Muscle of back (tissue), 11 donors: Measurements from ENCODE around the gene CHCHD6. TPM values are rescaled to one million over a fixed set of nuclear protein-coding genes. Genes with fewer than 3 reads are reported as not detected.

Experiments
- DNase-seq, 3 donors: peaks; one replicate each; pipeline versions ENCODE4 v3.0.0 to v3.0.0-alpha.2; 2013
- polyA plus RNA-seq, 10 donors: library from polyadenylated mRNA; unstranded; fragments of 120-200 nt; gene quantifications; one replicate each; pipeline ENCODE4 v1.2.1, GENCODE V29; 2013; ENCODE audit not compliant: insufficient read length in 10 of 10

Gene CHCHD6
- polyA plus RNA-seq, 10 donors: 5.3 to 13.7 (median 8.0) TPM

- no peak for DNase-seq
Measured at GRCh38 chr3:126667631-126668449, 36.2 kb upstream of the CHCHD6 start.

- DNase-seq: no peak
Measured at GRCh38 chr3:126668450-126669401, 35.3 kb upstream of the CHCHD6 start.

DNA sequence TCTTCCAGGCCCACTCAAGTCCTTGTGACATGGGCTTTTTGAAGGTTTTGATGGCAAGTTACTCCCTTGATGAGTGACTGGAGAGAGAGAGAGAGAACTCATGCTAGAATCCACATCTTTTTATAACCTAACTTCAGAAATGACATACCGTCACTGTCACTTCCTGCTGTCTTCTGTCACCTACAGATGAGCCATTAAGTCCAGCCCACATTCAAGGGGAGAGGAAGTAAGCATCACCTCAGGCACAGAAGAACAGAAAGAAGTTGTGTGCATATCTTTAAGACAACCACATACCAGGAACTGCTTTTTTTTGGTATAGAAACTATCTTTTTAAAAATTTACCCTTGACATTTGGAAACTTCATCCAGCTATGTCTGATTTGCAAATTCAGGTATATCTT, 32.5 kb upstream of the CHCHD6 start:
- no peak for DNase-seq

DNA sequence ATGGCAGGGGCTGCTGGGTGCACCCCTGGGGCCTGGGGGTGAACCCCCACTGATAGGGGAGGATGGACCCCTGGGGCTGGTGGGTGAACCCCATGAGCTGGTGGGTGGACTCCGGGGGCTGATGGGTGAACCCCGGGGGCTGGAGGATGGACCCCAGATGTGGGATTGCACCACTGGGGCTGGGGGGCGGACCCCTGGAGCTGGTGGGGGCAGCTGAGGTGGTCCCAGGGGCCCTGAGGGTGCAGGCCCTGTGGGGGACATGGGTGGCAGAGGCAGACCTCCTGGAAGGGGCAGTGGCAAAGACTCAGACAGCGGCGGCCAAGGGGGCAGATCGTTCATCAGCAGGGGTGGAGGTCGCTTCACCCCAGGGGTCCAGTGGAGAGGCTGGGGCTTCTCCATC, 31.7 kb upstream of the CHCHD6 start:
- no peak for DNase-seq

DNA sequence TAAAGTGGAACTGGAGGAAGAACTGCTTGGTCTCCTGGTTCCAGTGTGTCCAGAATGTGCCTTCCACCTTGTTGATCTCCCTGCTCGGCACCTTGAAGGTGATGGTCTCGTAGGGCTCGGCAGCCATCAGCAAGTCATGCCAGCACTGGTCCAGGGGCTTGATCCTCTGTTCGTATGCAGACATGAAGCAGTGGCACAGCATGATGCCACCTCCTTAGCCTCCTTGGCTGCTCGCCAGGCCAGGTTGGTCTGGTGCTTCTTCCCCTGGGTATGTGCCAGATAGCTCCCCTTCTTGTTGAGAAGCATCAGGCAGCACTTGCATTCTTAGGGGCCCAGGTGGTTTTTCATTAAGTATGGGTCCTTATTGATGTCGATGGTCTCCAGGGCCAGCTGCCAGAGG, 31.3 kb upstream of the CHCHD6 start:
- no peak for DNase-seq

GRCh38 chr3:126676919-126677705, 26.9 kb upstream of the CHCHD6 start:
- DNase-seq: no peak

DNA sequence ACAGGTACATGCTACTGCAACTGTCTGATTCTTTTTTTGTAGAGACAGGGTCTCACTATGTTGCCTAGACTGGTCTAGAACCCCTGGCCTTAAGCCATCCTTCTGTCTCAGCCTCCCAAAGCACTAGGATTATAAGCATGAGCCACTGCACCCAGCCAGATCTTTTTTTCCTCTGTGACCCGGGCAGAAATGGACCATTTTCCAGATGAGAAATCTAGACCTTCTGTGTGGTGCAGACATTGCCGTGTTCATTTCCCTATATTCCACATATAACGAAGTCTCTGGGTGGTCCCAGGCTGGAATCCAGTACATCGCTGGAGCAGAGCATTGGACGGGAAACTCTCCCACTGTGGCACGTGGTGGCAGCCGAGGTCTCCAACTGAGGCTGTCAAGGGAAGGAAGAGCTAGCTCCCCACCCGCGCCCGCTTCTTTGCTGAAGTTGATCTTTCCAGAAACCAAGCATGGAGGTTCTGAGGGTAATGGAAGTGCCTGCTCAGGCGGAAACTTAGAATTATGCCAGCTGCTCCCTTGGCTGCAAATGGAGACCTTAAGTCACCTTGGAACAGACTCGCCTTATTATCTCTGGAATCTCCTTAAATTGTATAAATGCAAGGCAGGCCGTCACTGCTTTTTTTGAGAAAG, 26.1 kb upstream of the CHCHD6 start:
- no peak for DNase-seq

DNA sequence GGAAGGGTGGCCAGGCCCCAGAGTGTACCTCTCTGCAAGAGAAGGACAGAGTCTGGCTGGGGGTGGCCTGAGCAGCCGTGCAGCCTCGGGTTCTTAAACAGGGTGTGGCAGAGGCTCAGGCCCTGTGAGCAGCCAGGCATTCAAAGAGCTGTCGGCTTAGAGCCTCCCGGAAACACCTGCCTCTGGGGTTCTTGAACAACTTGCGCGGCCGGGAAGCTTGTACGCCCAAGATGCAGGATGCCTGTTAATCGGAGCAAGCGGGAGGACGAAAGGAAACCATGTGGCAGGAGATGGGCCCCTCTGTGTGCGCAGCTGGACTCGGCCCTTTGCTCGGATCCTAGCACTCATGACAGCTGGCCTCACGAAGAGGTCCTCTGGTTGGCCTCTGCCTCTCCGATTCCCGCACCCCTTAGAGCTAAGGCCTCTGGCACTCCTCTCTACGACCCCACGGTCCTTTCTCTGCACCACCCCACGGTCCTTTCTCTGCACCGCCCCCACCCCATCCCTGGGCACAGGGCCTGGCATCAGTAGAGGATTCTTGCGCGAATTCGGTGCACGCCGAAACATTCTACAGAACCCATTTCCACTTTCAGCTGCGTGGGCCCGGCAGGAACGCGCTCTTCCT, 25.2 kb upstream of the CHCHD6 start:
- no peak for DNase-seq

DNA sequence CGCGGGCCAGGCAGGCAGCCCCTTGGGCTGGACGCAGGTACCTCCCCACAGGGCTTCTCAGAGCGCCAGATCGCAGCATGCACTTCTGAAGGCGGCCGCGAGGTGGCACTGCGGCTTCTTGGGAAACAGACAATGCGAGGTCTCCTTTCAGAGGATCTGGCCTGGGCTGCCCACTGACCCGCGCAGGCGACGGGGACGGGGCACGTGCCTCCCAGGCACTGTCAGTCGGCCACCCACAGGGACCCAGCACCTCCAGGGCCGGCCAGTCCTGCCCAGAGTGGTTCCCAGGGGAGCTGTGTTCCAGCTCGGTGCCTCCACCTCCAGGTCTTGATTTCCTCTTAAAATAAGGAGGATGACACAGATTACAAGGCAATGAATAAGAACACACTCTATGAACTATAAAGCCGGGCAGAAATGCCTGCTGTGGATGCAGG, 24.7 kb upstream of the CHCHD6 start:
- peak; percentile 48 to 91 (median 82) for DNase-seq

DNA sequence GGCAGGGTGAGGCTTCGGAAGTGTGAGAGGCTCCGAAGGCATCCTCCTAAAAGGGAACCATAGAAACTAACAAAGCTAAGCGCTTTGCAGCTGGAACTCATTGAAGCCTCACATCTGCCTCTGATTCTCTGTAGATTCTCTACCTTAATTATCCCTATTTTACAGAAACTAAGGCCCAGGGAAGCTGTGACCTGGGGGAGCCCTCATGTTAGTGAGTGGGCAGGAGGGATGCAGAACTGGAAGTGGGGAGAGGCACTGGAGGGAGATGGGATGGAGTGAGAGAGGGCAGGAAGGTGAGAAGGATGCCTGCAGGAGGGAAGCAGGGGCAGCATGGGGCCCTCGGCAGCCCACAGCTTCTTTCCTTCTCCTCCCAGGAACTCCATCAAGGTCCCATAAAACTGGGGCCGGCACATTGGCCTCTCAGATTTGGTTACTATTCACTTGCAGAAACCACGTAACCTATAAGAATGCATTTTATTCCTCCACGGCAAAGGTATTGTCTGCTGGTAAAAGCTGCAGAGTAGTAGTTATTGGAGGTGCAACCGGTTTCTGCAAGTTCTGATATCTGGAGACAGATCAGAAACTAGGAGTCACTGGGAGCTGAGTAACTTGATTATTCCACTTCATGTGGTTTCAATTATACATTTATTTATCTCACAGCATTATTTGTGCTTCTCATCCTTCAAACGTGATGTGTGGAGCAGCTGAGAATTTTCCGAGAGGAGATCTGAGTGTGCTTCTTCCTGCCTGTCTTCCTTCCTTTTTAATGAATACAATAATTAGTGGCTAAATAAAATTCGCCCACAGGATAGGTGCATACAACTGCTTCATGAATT, 24.0 kb upstream of the CHCHD6 start:
- peak in 1 of 3 donors; percentile 8 for DNase-seq

DNA sequence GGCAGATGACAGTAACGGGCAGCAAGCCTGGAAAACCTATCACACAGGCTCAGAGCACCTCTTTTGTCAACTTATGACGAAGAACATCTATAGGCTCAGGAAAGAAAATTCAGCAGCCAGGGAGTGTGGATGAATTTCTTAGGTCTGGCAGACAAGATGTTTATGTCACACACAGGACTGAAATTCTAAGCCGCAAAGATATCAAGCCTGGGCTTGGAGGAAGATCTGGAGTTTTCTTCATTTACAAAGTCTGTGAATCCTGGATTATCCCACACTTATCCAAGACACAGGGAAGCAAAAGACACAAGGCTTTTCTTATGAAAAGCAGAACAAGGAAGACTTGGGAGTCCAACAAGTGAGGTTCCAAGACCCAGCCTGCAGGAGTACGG, 23.4 kb upstream of the CHCHD6 start:
- DNase-seq: peak in 1 of 3 donors; percentile 12

DNA sequence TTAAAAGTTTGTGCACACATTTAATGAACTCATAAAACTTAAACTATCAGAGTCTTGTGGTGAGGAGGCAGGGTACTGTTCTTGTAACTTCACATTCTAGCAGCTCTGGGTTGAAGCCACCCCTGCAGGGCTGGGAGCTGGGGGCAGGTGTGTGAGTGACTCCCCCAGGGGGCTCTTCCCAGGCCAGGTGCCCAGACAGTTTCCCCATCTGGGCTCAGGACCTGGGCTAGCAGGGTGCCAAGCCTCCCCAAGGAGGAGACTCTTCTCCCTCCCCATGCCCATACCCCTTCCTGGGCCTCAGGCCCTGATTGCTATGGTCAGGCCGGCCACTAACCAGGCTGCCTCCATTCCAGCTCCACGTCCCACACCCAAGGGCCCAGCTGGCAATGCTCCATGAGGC, 22.0 kb upstream of the CHCHD6 start:
- no peak for DNase-seq

- no peak for DNase-seq
Measured at GRCh38 chr3:126683069-126683468, 21.0 kb upstream of the CHCHD6 start.

GRCh38 chr3:126684218-126684751, 19.8 kb upstream of the CHCHD6 start:
- peak; percentile 25 to 79 (median 61) for DNase-seq

GRCh38 chr3:126685021-126685420, 19.0 kb upstream of the CHCHD6 start:
- no peak for DNase-seq

DNA sequence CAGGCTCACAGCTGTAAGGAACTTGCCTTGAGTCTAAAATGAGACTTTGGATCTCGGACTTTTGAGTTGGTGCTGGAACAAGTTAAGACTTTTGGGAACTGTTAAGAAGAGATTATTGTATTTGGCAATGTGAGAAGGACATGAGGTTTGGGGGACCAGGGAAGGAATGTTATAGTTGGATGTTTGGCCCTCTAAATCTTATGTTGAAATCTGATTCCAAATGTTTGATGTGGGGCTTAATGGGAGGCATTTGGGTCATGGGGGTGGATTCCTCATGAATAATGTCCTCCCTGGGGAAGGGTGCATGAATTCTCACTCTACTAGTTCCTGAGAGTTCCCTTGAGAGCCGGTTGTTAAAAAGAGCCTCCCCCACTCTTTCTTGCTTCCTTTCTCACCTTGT, 18.5 kb upstream of the CHCHD6 start:
- no peak for DNase-seq

DNA sequence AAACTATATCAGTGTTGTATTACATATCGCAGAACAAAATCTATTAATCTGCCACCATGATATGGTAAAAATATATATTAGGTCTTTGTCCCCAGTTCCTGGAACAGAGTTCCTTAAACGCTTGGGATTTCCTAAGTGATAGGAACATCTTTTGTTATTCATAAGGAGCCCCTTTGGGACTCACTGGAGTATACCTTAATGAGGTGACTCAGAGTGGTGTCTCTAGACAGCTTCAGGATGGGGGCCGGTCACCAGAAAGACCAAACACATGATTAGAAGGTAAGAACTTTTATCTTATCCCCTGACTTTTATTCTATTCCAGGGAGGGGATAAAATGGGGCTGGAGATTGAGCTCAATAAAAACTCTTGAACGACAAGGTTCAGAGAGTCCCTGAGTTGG, 12.3 kb upstream of the CHCHD6 start:
- no peak for DNase-seq

GRCh38 chr3:126692858-126693257, 11.2 kb upstream of the CHCHD6 start:
- no peak for DNase-seq

- no peak for DNase-seq
Measured at GRCh38 chr3:126693921-126694320, 10.1 kb upstream of the CHCHD6 start.
